GM23338 (cell line): ENCODE results near the gene ZNF222. TPM values are rescaled to one million over a fixed set of nuclear protein-coding genes. Genes with fewer than 3 reads are reported as not detected.

Experiments used
- ATAC-seq: fragments of 200-7000 bp; cut with Tn5 transposase; 3 replicates; pipeline ENCODE4 v1.9.1; 2020
- DNase-seq: peaks from one replicate; pipeline ENCODE4 v3.0.0-alpha.2; 2015; ENCODE audit warnings: low spot score
- H2AFZ ChIP-seq: fragments of 200-600 bp; sonication (generic); 2 replicates; pipeline ENCODE4 v1.8.0; 2016; ENCODE audit warnings: antibody characterized with exemption, mild to moderate bottlenecking, moderate library complexity
- H3F3A ChIP-seq: fragments of 200-600 bp; sonication (generic); replicated peaks from 2 replicates; pipeline ENCODE4 v1.8.0; 2017; ENCODE audit warnings: antibody characterized with exemption, mixed run types, low read depth
- H3K27ac ChIP-seq: fragments of 200-600 bp; sonication (generic); 2 replicates; pipeline ENCODE4 v1.6.1; 2016; ENCODE audit warnings: low read depth
- H3K27me3 ChIP-seq: fragments of 200-600 bp; sonication (generic); 2 replicates; pipeline ENCODE4 v1.8.0; 2016; ENCODE audit warnings: mild to moderate bottlenecking, mixed run types, moderate library complexity; ENCODE audit not compliant: insufficient read depth
- H3K36me3 ChIP-seq: fragments of 200-600 bp; sonication (generic); 2 replicates; pipeline ENCODE4 v1.8.0; 2016; ENCODE audit warnings: mild to moderate bottlenecking; ENCODE audit not compliant: insufficient read depth
- H3K4me1 ChIP-seq: fragments of 200-600 bp; sonication (generic); 2 replicates; pipeline ENCODE4 v1.8.0; 2016; ENCODE audit warnings: mild to moderate bottlenecking, moderate library complexity; ENCODE audit not compliant: insufficient read depth
- H3K4me2 ChIP-seq: fragments of 200-600 bp; sonication (generic); 2 replicates; pipeline ENCODE4 v1.7.1; 2017; ENCODE audit warnings: mixed run types
- H3K4me3 ChIP-seq: fragments of 200-600 bp; sonication (generic); 2 replicates; pipeline ENCODE4 v1.6.1; 2016; ENCODE audit warnings: mixed run types
- H3K79me2 ChIP-seq: fragments of 200-600 bp; sonication (generic); replicated peaks from 2 replicates; pipeline ENCODE4 v1.8.0; 2017; ENCODE audit warnings: mild to moderate bottlenecking; ENCODE audit not compliant: insufficient read depth
- H3K9me2 ChIP-seq: fragments of 200-600 bp; sonication (generic); 2 replicates; pipeline ENCODE4 v1.8.0; 2017; ENCODE audit not compliant: insufficient read depth
- H4K20me1 ChIP-seq: fragments of 200-600 bp; sonication (generic); replicated peaks from 2 replicates; pipeline ENCODE4 v1.8.0; 2017; ENCODE audit warnings: mild to moderate bottlenecking; ENCODE audit not compliant: insufficient read depth
- H3K27ac Mint-ChIP-seq: 2 replicates; pipeline ENCODE4 v1.8.0; 2020; ENCODE audit warnings: inconsistent platforms, mild to moderate bottlenecking, moderate library complexity, mixed read lengths
- H3K27me3 Mint-ChIP-seq: 3 replicates; pipeline ENCODE4 v1.8.0; 2022; ENCODE audit warnings: low read depth, mild to moderate bottlenecking, moderate library complexity, mixed read lengths, inconsistent platforms; ENCODE audit not compliant: insufficient read depth, poor library complexity
- H3K36me3 Mint-ChIP-seq: 3 replicates; pipeline ENCODE4 v1.8.0; 2021; ENCODE audit warnings: low read depth, mild to moderate bottlenecking, inconsistent platforms, moderate library complexity, mixed read lengths
- H3K4me1 Mint-ChIP-seq: 3 replicates; pipeline ENCODE4 v1.8.0; 2020; ENCODE audit warnings: mild to moderate bottlenecking, inconsistent platforms, mixed read lengths
- H3K4me3 Mint-ChIP-seq: 3 replicates; pipeline ENCODE4 v1.8.0; 2021; ENCODE audit warnings: moderate library complexity, mild to moderate bottlenecking, inconsistent platforms, mixed read lengths
- H3K9me3 Mint-ChIP-seq: 3 replicates; pipeline ENCODE4 v1.8.0; 2020; ENCODE audit warnings: moderate library complexity, mild to moderate bottlenecking, inconsistent platforms, mixed read lengths
- ETS1 ChIP-seq: IDR thresholded peaks from 2 replicates; pipeline ENCODE4 v1.6.1; 2016; ENCODE audit warnings: antibody characterized with exemption
- EZH2 ChIP-seq: fragments of 200-600 bp; sonication (generic); IDR thresholded peaks from one replicate; pipeline ENCODE4 v1.8.0; 2017; ENCODE audit warnings: antibody characterized with exemption, mild to moderate bottlenecking, low read depth; ENCODE audit not compliant: unreplicated experiment
- JUNB ChIP-seq: IDR thresholded peaks from one replicate; pipeline ENCODE4 v1.6.1; 2016; ENCODE audit warnings: antibody characterized with exemption; ENCODE audit not compliant: unreplicated experiment
- NANOG ChIP-seq: IDR thresholded peaks from 2 replicates; pipeline ENCODE4 v1.6.1; 2016; ENCODE audit warnings: antibody characterized with exemption, borderline replicate concordance
- POLR2AphosphoS5 ChIP-seq: IDR thresholded peaks from 2 replicates; pipeline ENCODE4 v1.6.1; 2016; ENCODE audit warnings: antibody characterized with exemption, low read depth
- REST ChIP-seq: IDR thresholded peaks from one replicate; pipeline ENCODE4 v1.6.1; 2018; ENCODE audit warnings: antibody characterized with exemption; ENCODE audit not compliant: unreplicated experiment
- STAT1 ChIP-seq: IDR thresholded peaks from one replicate; pipeline ENCODE4 v1.6.1; 2016; ENCODE audit warnings: antibody characterized with exemption; ENCODE audit not compliant: unreplicated experiment
- ZNF114 ChIP-seq: fragments of 250-450 bp; sonication (Bioruptor Pico); IDR thresholded peaks from 2 replicates; pipeline ENCODE4 v1.5.0; 2020; ENCODE audit warnings: mild to moderate bottlenecking, moderate library complexity
- ZNF331 ChIP-seq: fragments of 250-450 bp; sonication (Bioruptor Pico); IDR thresholded peaks from 2 replicates; pipeline ENCODE4 v1.5.0; 2020; ENCODE audit warnings: low read depth, mild to moderate bottlenecking, moderate library complexity
- ZNF462 ChIP-seq: fragments of 250-450 bp; sonication (Bioruptor Pico); IDR thresholded peaks from 2 replicates; pipeline ENCODE4 v1.5.0; 2020; ENCODE audit warnings: mild to moderate bottlenecking, moderate library complexity
- polyA plus RNA-seq: library from polyadenylated mRNA; unstranded; fragments of >200 nt; fragmentation: Nextera tagmentation; extraction: Ambion mirVana; gene quantifications from 2 replicates; pipeline ENCODE4 v1.2.1, GENCODE V29; 2016
- total RNA-seq: library from RNA; depleted of rRNA; stranded (reverse); fragments of >200 nt; shearing (Covaris generic); gene quantifications from 2 replicates; pipeline ENCODE4 v1.2.3, GENCODE V29; 2014
- TF ChIP-seq, protein P1 (sequence below), 2 experiments: fragments of 200-600 bp in 1 of 2; sonication (generic) in 1 of 2; conservative IDR thresholded peaks; 2 replicates each; pipeline versions ENCODE4 v1.5.1 to v1.6.1; 2016 to 2017; ENCODE audit warnings: antibody characterized with exemption in 2 of 2, low read depth in 2 of 2, mild to moderate bottlenecking in 2 of 2, moderate library complexity in 1 of 2

The ZNF222 gene
- total and polyA plus RNA-seq, 2 experiments from 2014 or later: 2.3 to 2.6 TPM

GRCh38 chr19:44003461-44004009 is 21.6 kb upstream of the ZNF222 start (continued):
- no peak for TF ChIP-seq ZNF462 (CRISPR knock-in tag)
- no peak for TF ChIP-seq JUNB
- no peak for TF ChIP-seq REST
- TF ChIP-seq STAT1: no peak
- no peak for TF ChIP-seq ZNF331 (CRISPR knock-in tag)

DNA sequence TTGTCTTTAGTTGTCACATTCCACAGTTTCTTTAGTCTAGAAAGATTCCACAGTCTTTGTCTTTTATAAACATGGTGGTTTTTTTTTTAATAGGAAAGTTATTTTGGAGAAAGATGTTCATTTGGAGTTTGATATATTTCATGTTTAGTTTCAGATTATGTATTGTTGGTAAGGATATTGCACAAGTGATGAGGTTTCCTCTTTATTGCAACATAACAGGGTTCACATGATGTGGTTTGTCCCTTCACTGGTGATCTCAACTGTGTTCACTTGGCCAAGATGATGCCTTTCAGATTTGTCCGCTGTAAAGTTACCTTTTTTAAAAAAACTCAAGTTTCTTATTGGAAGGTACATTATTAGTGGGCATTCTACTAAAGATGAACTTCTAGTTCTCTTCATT is 19.2 kb upstream of the ZNF222 start:
- Histone ChIP-seq H3K36me3 (peaks cover 25% of the 10 kb centered on the region), H3K79me2 (0 out of 2 replicates have a peak, but pooled peaks cover 8% of the 10 kb centered on the region), H3F3A (no peaks in the 10 kb centered on the region), H3K4me3 (no peak overlapping the region), H3K27ac (no peak overlapping the region), H3K4me2 (no peak overlapping the region), H2AFZ (no peak overlapping the region), H3K4me1 (no peaks in the 10 kb centered on the region), H3K9me2 (peaks cover 17% of the 10 kb centered on the region), H3K27me3 (no peaks in the 10 kb centered on the region), H4K20me1 (no peaks in the 10 kb centered on the region)
- H3K27me3 Mint-ChIP-seq: peaks cover 12% of the 10 kb centered on the region
- no peak overlapping the region for H3K27ac Mint-ChIP-seq
- H3K4me1 Mint-ChIP-seq: peaks cover 9% of the 10 kb centered on the region
- peaks cover 34% of the 10 kb centered on the region for H3K9me3 Mint-ChIP-seq
- H3K36me3 Mint-ChIP-seq: peaks cover 42% of the 10 kb centered on the region
- DNase-seq: no peak
- H3K4me3 Mint-ChIP-seq: no peak overlapping the region
- ATAC-seq: no peak
- TF ChIP-seq, protein P1, sequence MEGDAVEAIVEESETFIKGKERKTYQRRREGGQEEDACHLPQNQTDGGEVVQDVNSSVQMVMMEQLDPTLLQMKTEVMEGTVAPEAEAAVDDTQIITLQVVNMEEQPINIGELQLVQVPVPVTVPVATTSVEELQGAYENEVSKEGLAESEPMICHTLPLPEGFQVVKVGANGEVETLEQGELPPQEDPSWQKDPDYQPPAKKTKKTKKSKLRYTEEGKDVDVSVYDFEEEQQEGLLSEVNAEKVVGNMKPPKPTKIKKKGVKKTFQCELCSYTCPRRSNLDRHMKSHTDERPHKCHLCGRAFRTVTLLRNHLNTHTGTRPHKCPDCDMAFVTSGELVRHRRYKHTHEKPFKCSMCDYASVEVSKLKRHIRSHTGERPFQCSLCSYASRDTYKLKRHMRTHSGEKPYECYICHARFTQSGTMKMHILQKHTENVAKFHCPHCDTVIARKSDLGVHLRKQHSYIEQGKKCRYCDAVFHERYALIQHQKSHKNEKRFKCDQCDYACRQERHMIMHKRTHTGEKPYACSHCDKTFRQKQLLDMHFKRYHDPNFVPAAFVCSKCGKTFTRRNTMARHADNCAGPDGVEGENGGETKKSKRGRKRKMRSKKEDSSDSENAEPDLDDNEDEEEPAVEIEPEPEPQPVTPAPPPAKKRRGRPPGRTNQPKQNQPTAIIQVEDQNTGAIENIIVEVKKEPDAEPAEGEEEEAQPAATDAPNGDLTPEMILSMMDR (conservative IDR thresholded peaks at IDR 0.05; ENCODE audit: low read depth in 2 of 2): no peak
- TF ChIP-seq STAT1 (no peak), EZH2 (no peak), ETS1 (no peak), ZNF114 (CRISPR knock-in tag) (no peak), NANOG (no peak), POLR2AphosphoS5 (no peak), ZNF331 (CRISPR knock-in tag) (no peak), JUNB (no peak)
